ENCODE measurements around the gene NUMBL.
A peak's percentile ranks its signal among the peaks of the same experiment; 100 is the strongest.

Gene NUMBL

DNA sequence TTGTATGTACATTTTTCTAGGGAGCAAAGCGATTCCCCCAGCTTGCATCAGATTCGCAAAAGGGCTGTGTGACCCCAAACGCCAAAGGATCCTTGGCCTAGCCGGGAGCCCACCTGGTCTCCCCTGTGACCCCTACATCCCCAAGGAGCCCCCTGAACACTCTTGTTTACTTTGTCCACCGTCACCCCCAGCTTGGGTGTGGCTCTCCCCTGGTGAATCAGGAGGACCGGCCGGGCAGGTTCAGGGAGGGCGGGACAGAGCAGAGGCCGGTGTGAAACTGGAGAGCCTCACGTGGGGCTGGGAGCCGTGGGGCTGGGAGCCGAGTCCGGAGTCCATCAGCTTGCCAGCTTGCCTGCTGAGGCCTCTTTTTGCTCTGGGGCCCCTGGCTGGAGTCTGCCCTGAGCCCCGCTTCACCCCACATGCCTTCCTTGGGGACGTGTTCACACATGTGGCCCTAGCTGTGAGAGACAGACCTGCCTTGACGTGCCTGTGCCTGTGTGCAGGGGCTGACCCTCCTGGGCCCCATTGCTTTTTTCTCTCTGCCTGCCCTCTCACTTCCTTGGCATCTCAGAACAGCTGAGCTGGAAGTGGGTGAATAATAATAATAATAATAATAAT, 28.4 kb upstream of the NUMBL start:
- H3K4me3 ChIP-seq (ENCODE audit: low read length), result peak overlapping the region; percentile 94
- DNase-seq (ENCODE audit: low read depth), result peak; percentile 31
- TF ChIP-seq, protein P1, sequence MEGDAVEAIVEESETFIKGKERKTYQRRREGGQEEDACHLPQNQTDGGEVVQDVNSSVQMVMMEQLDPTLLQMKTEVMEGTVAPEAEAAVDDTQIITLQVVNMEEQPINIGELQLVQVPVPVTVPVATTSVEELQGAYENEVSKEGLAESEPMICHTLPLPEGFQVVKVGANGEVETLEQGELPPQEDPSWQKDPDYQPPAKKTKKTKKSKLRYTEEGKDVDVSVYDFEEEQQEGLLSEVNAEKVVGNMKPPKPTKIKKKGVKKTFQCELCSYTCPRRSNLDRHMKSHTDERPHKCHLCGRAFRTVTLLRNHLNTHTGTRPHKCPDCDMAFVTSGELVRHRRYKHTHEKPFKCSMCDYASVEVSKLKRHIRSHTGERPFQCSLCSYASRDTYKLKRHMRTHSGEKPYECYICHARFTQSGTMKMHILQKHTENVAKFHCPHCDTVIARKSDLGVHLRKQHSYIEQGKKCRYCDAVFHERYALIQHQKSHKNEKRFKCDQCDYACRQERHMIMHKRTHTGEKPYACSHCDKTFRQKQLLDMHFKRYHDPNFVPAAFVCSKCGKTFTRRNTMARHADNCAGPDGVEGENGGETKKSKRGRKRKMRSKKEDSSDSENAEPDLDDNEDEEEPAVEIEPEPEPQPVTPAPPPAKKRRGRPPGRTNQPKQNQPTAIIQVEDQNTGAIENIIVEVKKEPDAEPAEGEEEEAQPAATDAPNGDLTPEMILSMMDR (conservative IDR thresholded peaks at IDR 0.05; ENCODE audit: low read length), result no peak

- peak overlapping the region; percentile 94 for H3K4me3 ChIP-seq (ENCODE audit: low read length)
- TF ChIP-seq, protein P1 (conservative IDR thresholded peaks at IDR 0.05; ENCODE audit: low read length), result no peak
- DNase-seq (ENCODE audit: low read depth), result peak; percentile 18
These were observed 27.7 kb upstream of the NUMBL start for GRCh38 chr19:40717880-40718773.

- TF ChIP-seq, protein P1 (conservative IDR thresholded peaks at IDR 0.05; ENCODE audit: low read length), result no peak
- peak overlapping the region; percentile 94 for H3K4me3 ChIP-seq (ENCODE audit: low read length)
- DNase-seq (ENCODE audit: low read depth), result no peak
These were observed 27.0 kb upstream of the NUMBL start for GRCh38 chr19:40717325-40717879.

GRCh38 chr19:40716482-40717324, 26.3 kb upstream of the NUMBL start, which contains the start of the genes COQ8B and ITPKC:
TSS of gene COQ8B (minus strand) at chr19:40716886. CDS start at chr19:40714632, 2,254 bp downstream.
TSS of gene ITPKC (plus strand) at chr19:40717112. CDS start at chr19:40717136, 24 bp downstream.
- H3K4me3 ChIP-seq (ENCODE audit: low read length), result peak within 1 kb of the TSS; percentile 94
- DNase-seq (ENCODE audit: low read depth), result peak; percentile 96
- TF ChIP-seq, protein P1 (conservative IDR thresholded peaks at IDR 0.05; ENCODE audit: low read length), result no peak

DNA sequence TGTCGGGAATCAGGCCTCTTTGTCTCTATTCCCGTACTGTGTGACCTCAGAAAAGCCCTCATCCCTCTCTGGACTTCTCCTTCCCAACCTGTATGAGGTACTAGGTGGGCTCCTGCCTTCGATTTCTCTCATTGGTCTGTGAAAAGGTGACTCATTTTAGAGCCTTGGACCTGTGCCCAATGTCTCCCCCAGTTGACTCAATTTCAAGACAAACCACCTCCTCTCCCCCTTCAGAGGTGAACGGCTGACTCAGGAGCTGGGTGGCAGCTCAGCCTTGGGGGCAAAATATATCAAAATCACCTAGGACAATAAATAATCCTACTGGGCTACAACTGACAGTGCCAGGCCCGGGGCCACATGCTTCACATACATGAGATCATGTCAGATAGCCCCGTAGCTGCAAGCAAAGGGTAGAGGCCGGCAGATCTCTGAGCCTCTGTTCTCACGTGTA, 25.6 kb upstream of the NUMBL start:
- TF ChIP-seq, protein P1 (conservative IDR thresholded peaks at IDR 0.05; ENCODE audit: low read length), result no peak
- no peak for DNase-seq (ENCODE audit: low read depth)
- H3K4me3 ChIP-seq (ENCODE audit: low read length), result peak overlapping the region; percentile 94

DNA sequence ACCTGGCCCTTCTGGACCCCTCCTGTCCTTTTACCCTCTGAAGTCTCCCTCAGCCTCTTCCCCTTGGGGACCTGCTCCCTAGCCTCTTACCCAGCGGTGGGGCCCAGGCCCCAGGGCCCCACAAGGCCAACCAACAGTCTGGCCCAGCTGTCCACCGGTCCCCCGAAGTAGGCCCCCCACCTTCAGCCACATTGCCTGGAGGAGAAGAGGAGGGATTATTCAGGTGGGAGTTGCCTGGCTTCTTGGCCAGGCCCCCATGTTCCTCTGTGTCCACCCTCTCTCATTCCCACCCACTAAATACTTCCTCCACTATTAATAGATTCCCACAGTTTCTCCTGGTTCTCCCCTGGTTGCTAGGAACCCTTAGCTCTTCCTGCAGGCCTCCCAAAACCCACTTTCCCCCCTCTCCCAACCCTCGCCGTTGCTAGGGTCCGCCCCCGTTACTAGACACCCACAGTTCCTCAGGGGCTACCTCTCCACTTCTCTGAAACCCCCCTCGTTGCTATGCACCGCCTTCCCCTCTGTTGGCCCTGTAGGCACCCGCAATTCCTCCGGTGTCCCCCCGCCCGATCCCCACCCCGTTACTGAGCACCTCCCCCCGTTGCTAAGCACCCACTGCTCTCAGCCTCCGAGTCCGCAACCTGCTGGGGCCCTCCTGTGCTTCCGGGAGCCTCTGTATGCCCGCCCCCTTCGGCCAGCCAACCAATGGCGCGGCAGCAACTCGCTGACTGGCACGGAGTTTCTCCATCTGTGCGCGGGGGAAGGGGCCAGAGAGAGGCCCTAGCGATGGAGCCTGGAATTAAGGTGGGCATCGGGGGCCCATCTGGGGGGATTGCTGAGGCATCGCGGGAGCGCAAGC, 24.2 kb upstream of the NUMBL start:
- peak overlapping the region; percentile 73 for H3K4me3 ChIP-seq (ENCODE audit: low read length)
- TF ChIP-seq, protein P1 (conservative IDR thresholded peaks at IDR 0.05; ENCODE audit: low read length), result 0 out of 2 replicates have a peak, but pooled peaks have one; percentile 4
- DNase-seq (ENCODE audit: low read depth), result peak; percentile 90
